ENCODE results near the gene ANKS3. TPM values are rescaled to one million over a fixed set of nuclear protein-coding genes. Genes with fewer than 3 reads are reported as not detected.

The ANKS3 gene
- total and polyA plus RNA-seq, 9 donors = 12.0 to 19.6 (median 16.3) TPM

DNA sequence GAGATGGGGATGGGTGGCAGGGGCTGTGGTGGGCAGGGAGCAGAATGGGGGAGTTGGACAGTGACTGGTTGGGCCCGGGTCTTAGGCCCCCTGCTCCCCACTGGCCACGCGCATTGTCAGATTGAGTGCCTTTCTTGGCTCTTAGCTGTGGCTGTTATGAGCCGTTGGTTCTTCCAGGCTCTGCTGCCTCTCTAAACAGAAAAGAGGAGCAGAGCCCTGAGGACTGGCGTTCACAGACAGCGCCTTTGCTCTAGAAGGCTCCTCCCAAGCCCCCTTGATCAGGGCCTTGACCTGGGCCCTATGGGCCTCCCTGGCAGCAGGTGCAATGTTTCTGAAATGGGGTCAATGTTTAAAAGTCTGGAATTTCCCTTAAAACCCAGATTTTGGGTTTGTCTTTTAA lies 55.5 kb downstream of the ANKS3 start:
- Histone ChIP-seq H3K27ac (ENCODE audit: low read length) (no peak overlapping the region), H3K9me3 (replicated peaks; ENCODE audit: control insufficient read depth, low read depth, low read length) (no peaks in the 10 kb centered on the region), H3K4me3 (ENCODE audit: low read length) (no peak overlapping the region), H3K36me3 (ENCODE audit: control insufficient read depth, insufficient read depth, low read length) (peaks cover 69% of the 10 kb centered on the region), H3K4me1 (ENCODE audit: control insufficient read depth, insufficient read depth, low read length) (peaks cover 12% of the 10 kb centered on the region), H3K27me3 (ENCODE audit: control insufficient read depth, insufficient read depth, low read length) (no peaks in the 10 kb centered on the region)
- DNase-seq = no peak
- WGBS (ENCODE audit: insufficient coverage) = 86% methylated on average over 4 of the region's 6 CpGs

DNA sequence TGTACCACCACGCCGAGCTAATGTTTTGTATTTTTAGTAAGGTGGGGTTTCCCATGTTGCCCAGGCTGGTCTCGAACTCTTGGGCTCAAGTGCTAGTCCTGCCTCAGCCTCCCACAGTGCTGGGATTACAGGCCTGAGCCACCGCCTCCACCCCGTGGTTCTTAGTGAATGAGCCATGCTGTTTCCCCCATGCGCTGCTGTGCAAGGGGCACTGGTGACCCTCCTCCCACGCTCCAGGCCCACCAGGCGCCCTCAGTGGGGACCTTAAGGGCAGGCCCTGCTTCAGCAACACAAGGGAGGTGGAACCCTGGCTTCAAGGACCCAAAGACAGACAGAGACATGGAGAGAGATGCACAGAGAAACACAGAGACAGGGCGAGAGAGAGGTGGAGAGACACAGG lies 56.1 kb downstream of the ANKS3 start:
- Histone ChIP-seq H3K9me3 (replicated peaks; ENCODE audit: control insufficient read depth, low read depth, low read length) (no peaks in the 10 kb centered on the region), H3K4me3 (ENCODE audit: low read length) (no peak overlapping the region), H3K36me3 (ENCODE audit: control insufficient read depth, insufficient read depth, low read length) (peaks cover 68% of the 10 kb centered on the region), H3K4me1 (ENCODE audit: control insufficient read depth, insufficient read depth, low read length) (peaks cover 17% of the 10 kb centered on the region), H3K27ac (ENCODE audit: low read length) (no peak overlapping the region), H3K27me3 (ENCODE audit: control insufficient read depth, insufficient read depth, low read length) (no peaks in the 10 kb centered on the region)
- 96% methylated on average over 6 of the region's 9 CpGs for WGBS (ENCODE audit: insufficient coverage)
- DNase-seq = no peak

DNA sequence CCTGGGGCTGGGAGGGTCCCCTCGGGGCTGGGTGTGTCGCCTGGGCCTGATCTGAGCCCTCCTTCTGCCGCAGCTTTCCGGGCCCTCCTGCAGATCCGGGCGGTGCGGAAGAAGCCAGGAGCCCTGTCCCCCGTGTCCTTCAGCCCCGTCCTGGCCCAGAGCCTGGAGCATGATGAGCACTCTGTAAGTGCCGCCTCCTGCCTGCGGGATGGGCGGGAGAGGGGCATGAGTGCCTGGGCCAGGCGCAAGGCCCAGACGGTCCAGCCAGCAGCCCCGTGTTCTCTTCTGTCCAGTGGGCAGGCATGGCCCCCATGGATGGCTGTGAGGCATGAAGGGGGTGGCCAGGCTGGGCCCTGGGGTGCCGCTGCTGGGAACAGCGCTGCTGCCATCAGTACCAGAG lies 56.7 kb downstream of the ANKS3 start:
- Histone ChIP-seq H3K27ac (ENCODE audit: low read length) (no peak overlapping the region), H3K4me1 (ENCODE audit: control insufficient read depth, insufficient read depth, low read length) (peaks cover 19% of the 10 kb centered on the region), H3K36me3 (ENCODE audit: control insufficient read depth, insufficient read depth, low read length) (peaks cover 62% of the 10 kb centered on the region), H3K27me3 (ENCODE audit: control insufficient read depth, insufficient read depth, low read length) (no peaks in the 10 kb centered on the region), H3K9me3 (replicated peaks; ENCODE audit: control insufficient read depth, low read depth, low read length) (no peaks in the 10 kb centered on the region), H3K4me3 (ENCODE audit: low read length) (no peak overlapping the region)
- DNase-seq = no peak
- 79% methylated on average over 8 of the region's 17 CpGs for WGBS (ENCODE audit: insufficient coverage)

DNA sequence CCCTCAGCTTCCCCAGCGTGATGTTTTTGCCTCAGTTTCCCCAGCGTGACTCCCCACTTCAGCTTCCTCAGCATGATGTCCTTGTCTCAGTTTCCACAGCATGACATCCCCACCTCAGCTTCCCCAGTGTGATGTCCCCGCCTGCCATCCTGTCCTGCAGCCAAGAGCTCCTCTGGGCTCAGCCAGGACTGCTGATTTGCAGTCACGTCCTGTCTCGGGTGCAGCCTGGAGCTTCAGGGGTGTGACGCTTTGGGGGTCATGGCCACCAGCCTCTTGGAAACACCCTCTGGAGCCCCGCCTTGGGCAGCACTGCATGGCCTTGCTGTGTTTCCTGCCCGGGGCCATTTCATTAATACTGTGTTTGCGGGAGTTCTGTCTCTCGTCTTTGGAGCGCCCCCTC lies 57.2 kb downstream of the ANKS3 start:
- 84% methylated on average over 9 of the region's 11 CpGs for WGBS (ENCODE audit: insufficient coverage)
- DNase-seq = no peak
- Histone ChIP-seq H3K27me3 (ENCODE audit: control insufficient read depth, insufficient read depth, low read length) (no peaks in the 10 kb centered on the region), H3K4me3 (ENCODE audit: low read length) (no peak overlapping the region), H3K9me3 (replicated peaks; ENCODE audit: control insufficient read depth, low read depth, low read length) (no peaks in the 10 kb centered on the region), H3K27ac (ENCODE audit: low read length) (no peak overlapping the region), H3K4me1 (ENCODE audit: control insufficient read depth, insufficient read depth, low read length) (peaks cover 21% of the 10 kb centered on the region), H3K36me3 (ENCODE audit: control insufficient read depth, insufficient read depth, low read length) (peaks cover 58% of the 10 kb centered on the region)

- no peak overlapping the region for H3K27ac ChIP-seq (ENCODE audit: low read length)
- H3K27me3 ChIP-seq (ENCODE audit: control insufficient read depth, insufficient read depth, low read length) = no peaks in the 10 kb centered on the region
- WGBS (ENCODE audit: insufficient coverage) = 69% methylated on average over 23 of the region's 23 CpGs
- H3K4me3 ChIP-seq (ENCODE audit: low read length) = no peak overlapping the region
- H3K36me3 ChIP-seq (ENCODE audit: control insufficient read depth, insufficient read depth, low read length) = peaks cover 58% of the 10 kb centered on the region
- no peaks in the 10 kb centered on the region for H3K9me3 ChIP-seq (replicated peaks; ENCODE audit: control insufficient read depth, low read depth, low read length)
- DNase-seq = no peak
- peaks cover 21% of the 10 kb centered on the region for H3K4me1 ChIP-seq (ENCODE audit: control insufficient read depth, insufficient read depth, low read length)
Measured at GRCh38 chr16:4675864-4676786, 57.9 kb downstream of the ANKS3 start.

GRCh38 chr16:4674926-4675530 lies 59.0 kb downstream of the ANKS3 start:
- DNase-seq = no peak
- 83% methylated on average over 1 of the region's 9 CpGs for WGBS (ENCODE audit: insufficient coverage)
- H3K4me1 ChIP-seq (ENCODE audit: control insufficient read depth, insufficient read depth, low read length) = peaks cover 17% of the 10 kb centered on the region
- no peak overlapping the region for H3K27ac ChIP-seq (ENCODE audit: low read length)
- no peak overlapping the region for H3K4me3 ChIP-seq (ENCODE audit: low read length)
- H3K36me3 ChIP-seq (ENCODE audit: control insufficient read depth, insufficient read depth, low read length) = peaks cover 58% of the 10 kb centered on the region
- no peaks in the 10 kb centered on the region for H3K9me3 ChIP-seq (replicated peaks; ENCODE audit: control insufficient read depth, low read depth, low read length)
- H3K27me3 ChIP-seq (ENCODE audit: control insufficient read depth, insufficient read depth, low read length) = no peaks in the 10 kb centered on the region

- no peak for DNase-seq
- WGBS (ENCODE audit: insufficient coverage) = 87% methylated on average over 26 of the region's 33 CpGs
- peaks cover 9% of the 10 kb centered on the region for H3K4me1 ChIP-seq (ENCODE audit: control insufficient read depth, insufficient read depth, low read length)
- H3K4me3 ChIP-seq (ENCODE audit: low read length) = no peak overlapping the region
- H3K36me3 ChIP-seq (ENCODE audit: control insufficient read depth, insufficient read depth, low read length) = peaks cover 57% of the 10 kb centered on the region
- peak overlapping the region; percentile 59 for H3K27ac ChIP-seq (ENCODE audit: low read length)
- no peaks in the 10 kb centered on the region for H3K9me3 ChIP-seq (replicated peaks; ENCODE audit: control insufficient read depth, low read depth, low read length)
- no peaks in the 10 kb centered on the region for H3K27me3 ChIP-seq (ENCODE audit: control insufficient read depth, insufficient read depth, low read length)
Measured at GRCh38 chr16:4673387-4674046, 60.6 kb downstream of the ANKS3 start.

GRCh38 chr16:4668313-4668960 lies 65.6 kb downstream of the ANKS3 start:
- Histone ChIP-seq H3K9me3 (replicated peaks; ENCODE audit: control insufficient read depth, low read depth, low read length) (no peaks in the 10 kb centered on the region), H3K27ac (ENCODE audit: low read length) (no peak overlapping the region), H3K4me1 (ENCODE audit: control insufficient read depth, insufficient read depth, low read length) (peaks cover 13% of the 10 kb centered on the region), H3K36me3 (ENCODE audit: control insufficient read depth, insufficient read depth, low read length) (peaks cover 66% of the 10 kb centered on the region), H3K27me3 (ENCODE audit: control insufficient read depth, insufficient read depth, low read length) (no peaks in the 10 kb centered on the region), H3K4me3 (ENCODE audit: low read length) (no peak overlapping the region)
- no peak for DNase-seq
- 92% methylated on average over 10 of the region's 10 CpGs for WGBS (ENCODE audit: insufficient coverage)

DNA sequence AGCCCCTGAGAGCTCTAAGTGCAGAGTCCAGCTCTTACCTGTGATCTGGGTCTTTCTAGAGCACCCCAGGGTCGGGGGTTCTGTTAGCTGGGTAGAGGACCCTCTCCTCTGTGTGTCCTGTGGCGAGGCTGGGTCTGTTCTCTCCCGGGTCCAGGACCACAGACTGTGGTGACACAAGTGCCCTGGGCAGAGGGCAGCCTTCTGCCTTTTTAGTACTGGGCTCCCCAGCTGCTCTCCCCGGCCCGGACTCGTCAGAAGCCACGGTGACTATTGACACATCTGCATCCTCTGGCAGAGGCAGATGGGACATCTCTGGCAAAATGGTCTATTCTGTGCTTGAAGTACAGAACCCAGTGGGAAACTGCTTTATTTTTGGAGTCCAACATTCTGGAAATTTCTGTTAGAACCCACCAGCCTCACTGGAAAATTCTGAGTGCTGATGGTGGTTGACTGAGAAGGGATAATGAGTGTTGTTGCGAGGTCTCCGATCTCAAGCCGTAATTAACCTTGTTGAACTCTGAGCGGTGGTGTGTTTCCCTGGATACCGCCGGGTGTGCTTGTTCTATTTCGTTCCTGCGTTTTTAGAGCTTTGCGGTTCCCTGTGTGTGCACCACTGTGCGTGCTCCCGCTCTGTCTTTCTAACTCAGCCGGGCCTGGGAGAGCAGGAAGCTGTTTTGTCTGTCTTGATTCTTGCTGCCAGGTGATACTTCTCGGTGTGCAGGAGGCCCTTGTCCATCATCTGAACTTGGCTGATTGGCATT lies 66.7 kb downstream of the ANKS3 start:
- WGBS (ENCODE audit: insufficient coverage) = 78% methylated on average over 17 of the region's 20 CpGs
- Histone ChIP-seq H3K9me3 (replicated peaks; ENCODE audit: control insufficient read depth, low read depth, low read length) (no peaks in the 10 kb centered on the region), H3K4me3 (ENCODE audit: low read length) (no peak overlapping the region), H3K27me3 (ENCODE audit: control insufficient read depth, insufficient read depth, low read length) (no peaks in the 10 kb centered on the region), H3K4me1 (ENCODE audit: control insufficient read depth, insufficient read depth, low read length) (peaks cover 9% of the 10 kb centered on the region), H3K27ac (ENCODE audit: low read length) (no peak overlapping the region), H3K36me3 (ENCODE audit: control insufficient read depth, insufficient read depth, low read length) (peaks cover 69% of the 10 kb centered on the region)
- DNase-seq = no peak
